ENCODE data around the gene ZNF24.

The ZNF24 gene

GRCh38 chr18:35343936-35344735, at the start of gene ZNF24:
ZNF24 (minus strand) TSS chr18:35344420; CDS start chr18:35340650, 3,770 bp downstream.
- peak; percentile 95 to 96 for DNase-seq

- DNase-seq: no peak
These were observed 49.5 kb upstream of the ZNF24 start for GRCh38 chr18:35393716-35394115.

- no peak for DNase-seq
These were observed 48.2 kb upstream of the ZNF24 start for GRCh38 chr18:35392375-35392774.

GRCh38 chr18:35390951-35391700, 46.9 kb upstream of the ZNF24 start:
- no peak for DNase-seq

- no peak for DNase-seq
These were observed 44.9 kb upstream of the ZNF24 start for GRCh38 chr18:35389095-35389618.

- DNase-seq: peak in 1 of 2 experiments; percentile 5
These were observed 42.9 kb upstream of the ZNF24 start for GRCh38 chr18:35387152-35387571.

GRCh38 chr18:35386600-35387100, 42.4 kb upstream of the ZNF24 start:
- DNase-seq: peak; percentile 67 to 80

- no peak for DNase-seq
These were observed 38.9 kb upstream of the ZNF24 start for GRCh38 chr18:35383136-35383535.

- DNase-seq: no peak
These were observed 35.2 kb upstream of the ZNF24 start for GRCh38 chr18:35379421-35379820.

GRCh38 chr18:35378574-35378896, 34.3 kb upstream of the ZNF24 start:
- no peak for DNase-seq

GRCh38 chr18:35377875-35378573, 33.8 kb upstream of the ZNF24 start:
- DNase-seq: no peak

- DNase-seq: peak; percentile 68 to 69
These were observed 32.8 kb upstream of the ZNF24 start, which contains the start of gene ZNF396 for GRCh38 chr18:35376742-35377695. ZNF396 (minus strand) TSS chr18:35377337; CDS start chr18:35374292, 3,045 bp downstream.

GRCh38 chr18:35376393-35376741, 32.1 kb upstream of the ZNF24 start:
- peak in 1 of 2 experiments; percentile 5 for DNase-seq

GRCh38 chr18:35374708-35375107, 30.5 kb upstream of the ZNF24 start:
- no peak for DNase-seq

GRCh38 chr18:35371412-35372195, 27.4 kb upstream of the ZNF24 start:
- no peak for DNase-seq

GRCh38 chr18:35369126-35369525, 24.9 kb upstream of the ZNF24 start:
- no peak for DNase-seq

GRCh38 chr18:35368595-35368994, 24.4 kb upstream of the ZNF24 start:
- no peak for DNase-seq

- DNase-seq: no peak
These were observed 18.3 kb upstream of the ZNF24 start for GRCh38 chr18:35362531-35362930.

- no peak for DNase-seq
These were observed 17.5 kb upstream of the ZNF24 start for GRCh38 chr18:35361570-35362321.

- DNase-seq: peak; percentile 29 to 66
These were observed 11.0 kb upstream of the ZNF24 start for GRCh38 chr18:35355140-35355618.

All from NCI-H2081 (cell line).